Esophagus muscularis mucosa (tissue), 4 donors: Measurements from ENCODE around the gene PTPRK.

Experiments used
- EP300 ChIP-seq: sonication (generic); formaldehyde crosslinking; IDR thresholded peaks from one replicate; pipeline ENCODE4 v1.6.1; 2017; ENCODE audit warnings: antibody characterized with exemption
- POLR2A ChIP-seq: fragments of 450-650 bp; IDR thresholded peaks from one replicate; pipeline ENCODE4 v1.6.1; 2017; ENCODE audit warnings: antibody characterized with exemption, moderate library complexity, mild to moderate bottlenecking, low read depth
- POLR2AphosphoS5 ChIP-seq, 2 donors: sonication (generic); formaldehyde crosslinking; IDR thresholded peaks; one replicate each; pipeline ENCODE4 v1.6.1; 2017; ENCODE audit warnings: antibody characterized with exemption in 2 of 2
- TF ChIP-seq, protein P1 (sequence below), 3 experiments: fragments of 200-600 bp in 2 of 3; fragments of 450-650 bp in 1 of 3; sonication (generic) in 2 of 3; IDR thresholded peaks; one replicate each; pipeline ENCODE4 v1.5.1; 2017 to 2019; ENCODE audit warnings: antibody characterized with exemption in 3 of 3, mild to moderate bottlenecking in 2 of 3, moderate library complexity in 1 of 3

GRCh38 chr6:127990074-127990473 is 530.3 kb downstream of the PTPRK start:
- TF ChIP-seq, protein P1, sequence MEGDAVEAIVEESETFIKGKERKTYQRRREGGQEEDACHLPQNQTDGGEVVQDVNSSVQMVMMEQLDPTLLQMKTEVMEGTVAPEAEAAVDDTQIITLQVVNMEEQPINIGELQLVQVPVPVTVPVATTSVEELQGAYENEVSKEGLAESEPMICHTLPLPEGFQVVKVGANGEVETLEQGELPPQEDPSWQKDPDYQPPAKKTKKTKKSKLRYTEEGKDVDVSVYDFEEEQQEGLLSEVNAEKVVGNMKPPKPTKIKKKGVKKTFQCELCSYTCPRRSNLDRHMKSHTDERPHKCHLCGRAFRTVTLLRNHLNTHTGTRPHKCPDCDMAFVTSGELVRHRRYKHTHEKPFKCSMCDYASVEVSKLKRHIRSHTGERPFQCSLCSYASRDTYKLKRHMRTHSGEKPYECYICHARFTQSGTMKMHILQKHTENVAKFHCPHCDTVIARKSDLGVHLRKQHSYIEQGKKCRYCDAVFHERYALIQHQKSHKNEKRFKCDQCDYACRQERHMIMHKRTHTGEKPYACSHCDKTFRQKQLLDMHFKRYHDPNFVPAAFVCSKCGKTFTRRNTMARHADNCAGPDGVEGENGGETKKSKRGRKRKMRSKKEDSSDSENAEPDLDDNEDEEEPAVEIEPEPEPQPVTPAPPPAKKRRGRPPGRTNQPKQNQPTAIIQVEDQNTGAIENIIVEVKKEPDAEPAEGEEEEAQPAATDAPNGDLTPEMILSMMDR (IDR thresholded peaks at IDR 0.05): no peak
- TF ChIP-seq EP300 (no peak), POLR2A (no peak), POLR2AphosphoS5 (IDR thresholded peaks at IDR 0.05) (no peak)
